ENCODE data around the gene TPST2. TPM values are rescaled to one million over a fixed set of nuclear protein-coding genes. Genes with fewer than 3 reads are reported as not detected.

TPST2 gene
- total and polyA plus RNA-seq, 2 experiments from 2014 or later, result 35.1 to 58.3 TPM

DNA sequence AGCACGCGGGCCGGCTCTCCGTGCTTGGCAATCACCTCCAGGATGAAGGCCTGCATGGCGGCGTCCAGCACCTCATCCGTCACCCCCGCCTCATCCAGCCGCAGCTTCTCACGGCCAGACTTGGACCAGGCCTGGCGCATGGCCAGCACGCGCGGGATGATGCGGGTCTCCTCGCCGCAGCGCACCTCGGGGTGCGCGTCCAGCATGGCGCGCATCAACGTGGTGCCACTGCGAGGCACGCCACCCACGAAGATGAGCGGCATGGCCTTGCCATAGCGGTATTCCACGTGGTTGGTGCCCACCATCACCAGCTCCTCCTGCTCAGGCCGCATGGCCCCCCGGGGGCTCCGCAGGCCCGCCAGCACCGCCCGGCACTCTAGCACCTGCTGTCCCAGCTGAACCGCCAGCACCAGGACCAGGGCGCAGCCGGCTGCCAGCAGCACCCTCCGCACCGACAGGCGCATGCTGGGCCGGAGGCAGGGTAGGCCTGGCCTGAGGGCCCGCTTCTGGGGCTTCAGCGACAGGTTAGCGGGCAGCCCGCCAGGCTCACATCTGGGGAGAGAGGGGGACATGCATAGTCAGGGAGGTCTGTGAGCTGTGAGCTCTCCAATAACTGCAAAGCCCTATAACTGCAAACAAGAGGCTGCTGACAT is 48.6 kb downstream of the TPST2 start:
- WGBS, 2 experiments (ENCODE audit: low coverage in 1 of 2, low lambda C conversion rate in 2 of 2, missing lambda C conversion rate in 2 of 2), result 94 to 98% methylated on average over 44 to 47 of the region's 47 CpGs
- TF ChIP-seq EZH2 (IDR thresholded peaks at IDR 0.05; ENCODE audit: insufficient read depth, poor library complexity, severe bottlenecking) (no peak), EZH2phosphoT487 (IDR thresholded peaks at IDR 0.05; ENCODE audit: insufficient read depth, low read depth) (no peak)
- in situ Hi-C loops (cut with MboI), result no loop called here

DNA sequence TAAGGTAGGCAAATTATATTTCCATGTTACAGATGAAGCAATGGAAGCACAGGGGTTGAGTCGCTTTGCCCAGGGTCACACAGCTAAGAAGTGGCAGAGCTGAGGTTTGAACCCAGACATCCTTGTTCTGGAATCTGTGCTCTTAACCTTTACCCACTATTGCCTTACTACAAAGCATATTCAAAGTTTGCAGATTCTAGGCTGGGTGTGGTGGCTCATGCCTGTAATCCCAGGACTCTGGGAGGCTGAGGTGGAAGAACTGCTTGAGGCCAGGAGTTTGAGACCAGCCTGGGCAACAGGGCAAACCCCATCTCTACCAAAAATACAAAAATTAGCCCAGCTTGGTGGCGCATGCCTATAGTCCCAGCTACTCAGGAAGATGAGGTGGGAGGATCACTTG is 49.8 kb downstream of the TPST2 start:
- no peaks in the 10 kb centered on the region for H3F3A ChIP-seq (ENCODE audit: insufficient read depth)
- in situ Hi-C loops (cut with MboI), result no loop called here
- WGBS, 2 experiments (ENCODE audit: low coverage in 1 of 2, low lambda C conversion rate in 2 of 2, missing lambda C conversion rate in 2 of 2), result 90 to 98% methylated on average over 2 of the region's 2 CpGs
- no peak for TF ChIP-seq EZH2 (IDR thresholded peaks at IDR 0.05; ENCODE audit: insufficient read depth, poor library complexity, severe bottlenecking)
- no peak for TF ChIP-seq EZH2phosphoT487 (IDR thresholded peaks at IDR 0.05; ENCODE audit: insufficient read depth, low read depth)
- H3K27ac ChIP-seq, result no peak overlapping the region
- no peak overlapping the region for H3K4me2 ChIP-seq (ENCODE audit: unreplicated experiment)
- H2AFZ ChIP-seq, result no peak overlapping the region
- peaks cover 6% of the 10 kb centered on the region; the same call in 1 of the 2 replicates for H3K79me2 ChIP-seq (ENCODE audit: insufficient read depth)
- no peaks in the 10 kb centered on the region for H3K27me3 ChIP-seq (replicated peaks; ENCODE audit: insufficient read depth)
- no peak overlapping the region for H3K9ac ChIP-seq
- H4K20me1 ChIP-seq (ENCODE audit: insufficient read depth), result no peaks in the 10 kb centered on the region
- no peaks in the 10 kb centered on the region for H3K9me2 ChIP-seq (ENCODE audit: insufficient read depth)
- no peaks in the 10 kb centered on the region for H3K9me3 ChIP-seq (ENCODE audit: low read depth)
- H3K4me3 ChIP-seq, result no peak overlapping the region
- H3K4me1 ChIP-seq (ENCODE audit: insufficient read depth), result no peaks in the 10 kb centered on the region
- no peak for DNase-seq
- H3K36me3 ChIP-seq (ENCODE audit: low read depth), result peaks cover 6% of the 10 kb centered on the region; the same call in 1 of the 2 replicates

More for the DNA sequence above, 48.6 kb downstream of the TPST2 start:
- H2AFZ ChIP-seq, result no peak overlapping the region
- no peaks in the 10 kb centered on the region for H3K9me3 ChIP-seq (ENCODE audit: low read depth)
- H3F3A ChIP-seq (ENCODE audit: insufficient read depth), result no peaks in the 10 kb centered on the region
- H3K9ac ChIP-seq, result no peak overlapping the region
- H3K9me2 ChIP-seq (ENCODE audit: insufficient read depth), result no peaks in the 10 kb centered on the region
- no peaks in the 10 kb centered on the region for H3K4me1 ChIP-seq (ENCODE audit: insufficient read depth)
- no peak for DNase-seq
- no peak overlapping the region for H3K27ac ChIP-seq
- no peak overlapping the region for H3K4me2 ChIP-seq (ENCODE audit: unreplicated experiment)
- peaks cover 3% of the 10 kb centered on the region; the same call in 1 of the 2 replicates for H3K36me3 ChIP-seq (ENCODE audit: low read depth)
- no peaks in the 10 kb centered on the region for H4K20me1 ChIP-seq (ENCODE audit: insufficient read depth)
- H3K4me3 ChIP-seq, result no peak overlapping the region
- no peaks in the 10 kb centered on the region for H3K27me3 ChIP-seq (replicated peaks; ENCODE audit: insufficient read depth)
- H3K79me2 ChIP-seq (ENCODE audit: insufficient read depth), result peaks cover 17% of the 10 kb centered on the region; the same call in 1 of the 2 replicates

DNA sequence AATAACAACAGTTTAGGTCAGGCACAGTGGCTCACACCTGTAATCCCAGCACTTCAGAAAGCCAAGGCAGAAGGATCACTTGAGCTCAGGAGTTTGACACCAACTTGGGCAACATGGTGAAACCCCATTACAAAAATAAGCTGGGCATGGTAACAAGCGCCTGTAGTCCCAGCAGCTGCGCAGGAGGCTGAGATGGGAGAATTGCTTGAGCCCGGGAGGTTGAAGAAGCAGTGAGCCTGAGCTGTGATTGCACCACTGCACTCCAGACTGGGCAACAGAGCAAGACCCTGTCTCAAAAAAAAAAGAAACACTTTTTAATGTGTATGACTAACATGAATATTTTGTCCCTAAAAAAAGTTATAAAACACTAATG is 53.2 kb downstream of the TPST2 start:
- in situ Hi-C loops (cut with MboI), result no loop called here
- no peaks in the 10 kb centered on the region for H3K79me2 ChIP-seq (ENCODE audit: insufficient read depth)
- 98 to 100% methylated on average over 3 of the region's 3 CpGs for WGBS, 2 experiments (ENCODE audit: low coverage in 1 of 2, low lambda C conversion rate in 2 of 2, missing lambda C conversion rate in 2 of 2)

DNA sequence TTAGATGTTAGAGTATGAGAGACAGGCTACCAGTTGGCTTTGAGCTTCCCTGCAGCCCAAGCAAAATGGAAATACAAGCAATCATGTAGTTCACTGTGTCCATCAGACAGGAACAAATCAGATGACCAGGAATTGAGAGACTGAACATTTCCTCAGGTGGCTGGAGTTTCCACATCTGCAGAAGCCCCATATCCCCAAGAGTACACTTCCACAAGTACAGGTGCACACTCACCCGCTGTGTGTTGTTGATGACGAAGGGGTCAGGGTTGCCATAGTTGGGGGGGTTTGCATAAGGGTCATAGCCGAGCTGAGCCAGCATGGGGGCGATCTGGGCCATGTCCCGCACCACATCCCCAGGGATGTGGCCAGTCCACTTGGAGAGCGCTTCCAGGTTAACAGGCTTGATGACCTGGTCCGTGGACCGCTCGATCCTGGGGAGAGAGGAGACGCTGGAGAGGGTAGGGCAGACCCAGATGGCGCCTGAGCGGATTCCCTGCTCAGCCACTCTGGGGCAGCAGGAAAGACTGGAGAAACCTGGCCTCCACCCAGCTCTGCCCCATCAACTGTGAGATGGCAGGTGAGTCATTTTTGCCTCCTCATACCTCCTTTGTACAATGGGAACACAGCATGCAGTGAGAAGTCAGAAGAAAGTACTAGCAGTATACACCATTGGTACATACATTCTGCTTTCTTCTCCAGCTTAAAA is 53.7 kb downstream of the TPST2 start:
- no peaks in the 10 kb centered on the region for H3K9me2 ChIP-seq (ENCODE audit: insufficient read depth)
- no peaks in the 10 kb centered on the region for H4K20me1 ChIP-seq (ENCODE audit: insufficient read depth)
- no peak overlapping the region for H2AFZ ChIP-seq
- H3K9ac ChIP-seq, result no peak overlapping the region
- in situ Hi-C loops (cut with MboI), result no loop called here
- H3K27me3 ChIP-seq (replicated peaks; ENCODE audit: insufficient read depth), result no peaks in the 10 kb centered on the region
- WGBS, 2 experiments (ENCODE audit: low coverage in 1 of 2, low lambda C conversion rate in 2 of 2, missing lambda C conversion rate in 2 of 2), result 93 to 97% methylated on average over 12 of the region's 12 CpGs
- H3K4me2 ChIP-seq (ENCODE audit: unreplicated experiment), result no peak overlapping the region
- no peaks in the 10 kb centered on the region for H3K9me3 ChIP-seq (ENCODE audit: low read depth)
- peaks cover 20% of the 10 kb centered on the region for H3K36me3 ChIP-seq (ENCODE audit: low read depth)
- no peaks in the 10 kb centered on the region for H3F3A ChIP-seq (ENCODE audit: insufficient read depth)
- no peaks in the 10 kb centered on the region for H3K4me1 ChIP-seq (ENCODE audit: insufficient read depth)
- no peak for DNase-seq
- no peaks in the 10 kb centered on the region for H3K79me2 ChIP-seq (ENCODE audit: insufficient read depth)
- no peak overlapping the region for H3K4me3 ChIP-seq
- no peak overlapping the region for H3K27ac ChIP-seq
- TF ChIP-seq EZH2 (IDR thresholded peaks at IDR 0.05; ENCODE audit: insufficient read depth, poor library complexity, severe bottlenecking) (no peak), EZH2phosphoT487 (IDR thresholded peaks at IDR 0.05; ENCODE audit: insufficient read depth, low read depth) (no peak)

More for the DNA sequence above, 53.2 kb downstream of the TPST2 start:
- H3K9me2 ChIP-seq (ENCODE audit: insufficient read depth), result no peaks in the 10 kb centered on the region
- H3K4me1 ChIP-seq (ENCODE audit: insufficient read depth), result no peaks in the 10 kb centered on the region
- H3K9me3 ChIP-seq (ENCODE audit: low read depth), result no peaks in the 10 kb centered on the region
- H2AFZ ChIP-seq, result no peak overlapping the region
- H3K4me3 ChIP-seq, result no peak overlapping the region
- H3K27me3 ChIP-seq (replicated peaks; ENCODE audit: insufficient read depth), result no peaks in the 10 kb centered on the region
- H3K36me3 ChIP-seq (ENCODE audit: low read depth), result peaks cover 17% of the 10 kb centered on the region
- no peak overlapping the region for H3K9ac ChIP-seq
- H3K27ac ChIP-seq, result no peak overlapping the region
- no peaks in the 10 kb centered on the region for H3F3A ChIP-seq (ENCODE audit: insufficient read depth)
- H4K20me1 ChIP-seq (ENCODE audit: insufficient read depth), result no peaks in the 10 kb centered on the region
- no peak overlapping the region for H3K4me2 ChIP-seq (ENCODE audit: unreplicated experiment)
- TF ChIP-seq EZH2phosphoT487 (IDR thresholded peaks at IDR 0.05; ENCODE audit: insufficient read depth, low read depth), result no peak
- TF ChIP-seq EZH2 (IDR thresholded peaks at IDR 0.05; ENCODE audit: insufficient read depth, poor library complexity, severe bottlenecking), result no peak
- DNase-seq, result no peak

Data from GM23248 (cell line).